ENCODE results near the gene KRT77. TPM values are rescaled to one million over a fixed set of nuclear protein-coding genes. Genes with fewer than 3 reads are reported as not detected.

KRT77 gene
- total and polyA plus RNA-seq, 2 experiments from 2014 or later: not detected

DNA sequence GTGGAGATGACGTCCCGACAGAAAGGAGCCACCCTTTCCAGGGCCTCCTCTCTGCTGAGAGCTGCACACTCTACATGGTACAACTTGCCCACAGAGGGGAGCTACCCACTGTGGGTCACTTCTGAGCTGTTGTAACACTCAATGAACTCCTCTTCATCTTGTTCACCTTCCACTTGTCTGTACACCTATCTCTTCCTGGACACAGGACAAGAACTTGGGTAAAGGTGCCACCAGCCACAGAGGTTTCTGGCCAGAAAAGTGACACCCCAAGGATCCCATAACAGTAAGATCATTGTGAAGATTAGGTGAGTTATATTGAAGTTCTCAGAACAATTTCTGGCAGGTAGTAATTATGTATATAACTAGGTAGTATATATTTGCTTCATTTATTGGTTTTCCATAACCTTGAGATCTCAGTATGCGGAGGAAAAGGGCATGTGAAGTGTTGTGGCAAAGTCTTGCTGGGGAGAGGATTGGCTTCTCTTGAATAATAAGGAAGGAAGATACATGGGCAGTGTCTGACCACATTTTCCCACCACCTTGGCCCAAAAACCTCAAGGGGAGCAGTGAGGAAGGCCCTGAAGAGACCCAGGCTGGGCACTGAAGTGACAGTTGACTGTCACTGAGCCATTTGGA lies 39.6 kb upstream of the KRT77 start:
- Mint-ChIP-seq H3K27ac (no peak overlapping the region), H3K27me3 (ENCODE audit: insufficient read depth, low read depth, poor library complexity) (peaks cover 12% of the 10 kb centered on the region), H3K9me3 (peaks cover 3% of the 10 kb centered on the region; the same call in 1 of the 3 replicates), H3K4me3 (no peak overlapping the region), H3K36me3 (ENCODE audit: low read depth) (no peaks in the 10 kb centered on the region; the same call in 2 of the 3 replicates), H3K4me1 (peaks cover 6% of the 10 kb centered on the region; the same call in 1 of the 3 replicates)
- Histone ChIP-seq H3K9me2 (ENCODE audit: insufficient read depth) (0 out of 2 replicates have a peak, but pooled peaks cover 12% of the 10 kb centered on the region), H3K27me3 (ENCODE audit: insufficient read depth) (no peaks in the 10 kb centered on the region), H3K4me3 (no peak overlapping the region), H3K79me2 (replicated peaks; ENCODE audit: insufficient read depth) (no peaks in the 10 kb centered on the region), H2AFZ (no peak overlapping the region), H3K4me1 (ENCODE audit: insufficient read depth) (no peaks in the 10 kb centered on the region), H3K36me3 (ENCODE audit: insufficient read depth) (no peaks in the 10 kb centered on the region), H3K27ac (ENCODE audit: low read depth) (no peak overlapping the region), H3F3A (replicated peaks; ENCODE audit: low read depth) (no peaks in the 10 kb centered on the region), H4K20me1 (replicated peaks; ENCODE audit: insufficient read depth) (0 out of 2 replicates have a peak, but pooled peaks cover 3% of the 10 kb centered on the region), H3K4me2 (no peak overlapping the region)
- DNase-seq (ENCODE audit: low spot score): no peak
- ATAC-seq: no peak
- TF ChIP-seq JUNB (IDR thresholded peaks at IDR 0.05; ENCODE audit: unreplicated experiment) (no peak), EZH2phosphoT487 (IDR thresholded peaks at IDR 0.05; ENCODE audit: unreplicated experiment) (no peak), STAT1 (IDR thresholded peaks at IDR 0.05; ENCODE audit: unreplicated experiment) (no peak), ZNF114 (CRISPR knock-in tag; IDR thresholded peaks at IDR 0.05) (no peak), CREB1 (CRISPR knock-in tag; IDR thresholded peaks at IDR 0.05; ENCODE audit: low read depth) (no peak), ZNF331 (CRISPR knock-in tag; IDR thresholded peaks at IDR 0.05; ENCODE audit: low read depth) (no peak), POLR2AphosphoS5 (IDR thresholded peaks at IDR 0.05; ENCODE audit: low read depth) (no peak), EZH2 (IDR thresholded peaks at IDR 0.05; ENCODE audit: low read depth, unreplicated experiment) (no peak), NANOG (IDR thresholded peaks at IDR 0.05; ENCODE audit: borderline replicate concordance) (no peak)
- TF ChIP-seq, protein P1, sequence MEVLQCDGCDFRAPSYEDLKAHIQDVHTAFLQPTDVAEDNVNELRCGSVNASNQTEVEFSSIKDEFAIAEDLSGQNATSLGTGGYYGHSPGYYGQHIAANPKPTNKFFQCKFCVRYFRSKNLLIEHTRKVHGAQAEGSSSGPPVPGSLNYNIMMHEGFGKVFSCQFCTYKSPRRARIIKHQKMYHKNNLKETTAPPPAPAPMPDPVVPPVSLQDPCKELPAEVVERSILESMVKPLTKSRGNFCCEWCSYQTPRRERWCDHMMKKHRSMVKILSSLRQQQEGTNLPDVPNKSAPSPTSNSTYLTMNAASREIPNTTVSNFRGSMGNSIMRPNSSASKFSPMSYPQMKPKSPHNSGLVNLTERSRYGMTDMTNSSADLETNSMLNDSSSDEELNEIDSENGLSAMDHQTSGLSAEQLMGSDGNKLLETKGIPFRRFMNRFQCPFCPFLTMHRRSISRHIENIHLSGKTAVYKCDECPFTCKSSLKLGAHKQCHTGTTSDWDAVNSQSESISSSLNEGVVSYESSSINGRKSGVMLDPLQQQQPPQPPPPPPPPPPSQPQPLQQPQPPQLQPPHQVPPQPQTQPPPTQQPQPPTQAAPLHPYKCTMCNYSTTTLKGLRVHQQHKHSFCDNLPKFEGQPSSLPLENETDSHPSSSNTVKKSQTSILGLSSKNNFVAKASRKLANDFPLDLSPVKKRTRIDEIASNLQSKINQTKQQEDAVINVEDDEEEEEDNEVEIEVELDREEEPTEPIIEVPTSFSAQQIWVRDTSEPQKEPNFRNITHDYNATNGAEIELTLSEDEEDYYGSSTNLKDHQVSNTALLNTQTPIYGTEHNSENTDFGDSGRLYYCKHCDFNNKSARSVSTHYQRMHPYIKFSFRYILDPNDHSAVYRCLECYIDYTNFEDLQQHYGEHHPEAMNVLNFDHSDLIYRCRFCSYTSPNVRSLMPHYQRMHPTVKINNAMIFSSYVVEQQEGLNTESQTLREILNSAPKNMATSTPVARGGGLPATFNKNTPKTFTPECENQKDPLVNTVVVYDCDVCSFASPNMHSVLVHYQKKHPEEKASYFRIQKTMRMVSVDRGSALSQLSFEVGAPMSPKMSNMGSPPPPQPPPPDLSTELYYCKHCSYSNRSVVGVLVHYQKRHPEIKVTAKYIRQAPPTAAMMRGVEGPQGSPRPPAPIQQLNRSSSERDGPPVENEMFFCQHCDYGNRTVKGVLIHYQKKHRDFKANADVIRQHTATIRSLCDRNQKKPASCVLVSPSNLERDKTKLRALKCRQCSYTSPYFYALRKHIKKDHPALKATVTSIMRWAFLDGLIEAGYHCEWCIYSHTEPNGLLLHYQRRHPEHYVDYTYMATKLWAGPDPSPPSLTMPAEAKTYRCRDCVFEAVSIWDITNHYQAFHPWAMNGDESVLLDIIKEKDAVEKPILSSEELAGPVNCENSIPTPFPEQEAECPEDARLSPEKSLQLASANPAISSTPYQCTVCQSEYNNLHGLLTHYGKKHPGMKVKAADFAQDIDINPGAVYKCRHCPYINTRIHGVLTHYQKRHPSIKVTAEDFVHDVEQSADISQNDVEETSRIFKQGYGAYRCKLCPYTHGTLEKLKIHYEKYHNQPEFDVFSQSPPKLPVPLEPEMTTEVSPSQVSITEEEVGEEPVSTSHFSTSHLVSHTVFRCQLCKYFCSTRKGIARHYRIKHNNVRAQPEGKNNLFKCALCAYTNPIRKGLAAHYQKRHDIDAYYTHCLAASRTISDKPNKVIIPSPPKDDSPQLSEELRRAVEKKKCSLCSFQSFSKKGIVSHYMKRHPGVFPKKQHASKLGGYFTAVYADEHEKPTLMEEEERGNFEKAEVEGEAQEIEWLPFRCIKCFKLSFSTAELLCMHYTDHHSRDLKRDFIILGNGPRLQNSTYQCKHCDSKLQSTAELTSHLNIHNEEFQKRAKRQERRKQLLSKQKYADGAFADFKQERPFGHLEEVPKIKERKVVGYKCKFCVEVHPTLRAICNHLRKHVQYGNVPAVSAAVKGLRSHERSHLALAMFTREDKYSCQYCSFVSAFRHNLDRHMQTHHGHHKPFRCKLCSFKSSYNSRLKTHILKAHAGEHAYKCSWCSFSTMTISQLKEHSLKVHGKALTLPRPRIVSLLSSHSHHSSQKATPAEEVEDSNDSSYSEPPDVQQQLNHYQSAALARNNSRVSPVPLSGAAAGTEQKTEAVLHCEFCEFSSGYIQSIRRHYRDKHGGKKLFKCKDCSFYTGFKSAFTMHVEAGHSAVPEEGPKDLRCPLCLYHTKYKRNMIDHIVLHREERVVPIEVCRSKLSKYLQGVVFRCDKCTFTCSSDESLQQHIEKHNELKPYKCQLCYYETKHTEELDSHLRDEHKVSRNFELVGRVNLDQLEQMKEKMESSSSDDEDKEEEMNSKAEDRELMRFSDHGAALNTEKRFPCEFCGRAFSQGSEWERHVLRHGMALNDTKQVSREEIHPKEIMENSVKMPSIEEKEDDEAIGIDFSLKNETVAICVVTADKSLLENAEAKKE (CRISPR knock-in tag; IDR thresholded peaks at IDR 0.05): no peak
- TF ChIP-seq, protein P2, sequence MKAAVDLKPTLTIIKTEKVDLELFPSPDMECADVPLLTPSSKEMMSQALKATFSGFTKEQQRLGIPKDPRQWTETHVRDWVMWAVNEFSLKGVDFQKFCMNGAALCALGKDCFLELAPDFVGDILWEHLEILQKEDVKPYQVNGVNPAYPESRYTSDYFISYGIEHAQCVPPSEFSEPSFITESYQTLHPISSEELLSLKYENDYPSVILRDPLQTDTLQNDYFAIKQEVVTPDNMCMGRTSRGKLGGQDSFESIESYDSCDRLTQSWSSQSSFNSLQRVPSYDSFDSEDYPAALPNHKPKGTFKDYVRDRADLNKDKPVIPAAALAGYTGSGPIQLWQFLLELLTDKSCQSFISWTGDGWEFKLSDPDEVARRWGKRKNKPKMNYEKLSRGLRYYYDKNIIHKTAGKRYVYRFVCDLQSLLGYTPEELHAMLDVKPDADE (IDR thresholded peaks at IDR 0.05): no peak
- TF ChIP-seq, protein P3, sequence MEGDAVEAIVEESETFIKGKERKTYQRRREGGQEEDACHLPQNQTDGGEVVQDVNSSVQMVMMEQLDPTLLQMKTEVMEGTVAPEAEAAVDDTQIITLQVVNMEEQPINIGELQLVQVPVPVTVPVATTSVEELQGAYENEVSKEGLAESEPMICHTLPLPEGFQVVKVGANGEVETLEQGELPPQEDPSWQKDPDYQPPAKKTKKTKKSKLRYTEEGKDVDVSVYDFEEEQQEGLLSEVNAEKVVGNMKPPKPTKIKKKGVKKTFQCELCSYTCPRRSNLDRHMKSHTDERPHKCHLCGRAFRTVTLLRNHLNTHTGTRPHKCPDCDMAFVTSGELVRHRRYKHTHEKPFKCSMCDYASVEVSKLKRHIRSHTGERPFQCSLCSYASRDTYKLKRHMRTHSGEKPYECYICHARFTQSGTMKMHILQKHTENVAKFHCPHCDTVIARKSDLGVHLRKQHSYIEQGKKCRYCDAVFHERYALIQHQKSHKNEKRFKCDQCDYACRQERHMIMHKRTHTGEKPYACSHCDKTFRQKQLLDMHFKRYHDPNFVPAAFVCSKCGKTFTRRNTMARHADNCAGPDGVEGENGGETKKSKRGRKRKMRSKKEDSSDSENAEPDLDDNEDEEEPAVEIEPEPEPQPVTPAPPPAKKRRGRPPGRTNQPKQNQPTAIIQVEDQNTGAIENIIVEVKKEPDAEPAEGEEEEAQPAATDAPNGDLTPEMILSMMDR (conservative IDR thresholded peaks at IDR 0.05; ENCODE audit: low read depth in 2 of 2): no peak
- TF ChIP-seq, protein P4, sequence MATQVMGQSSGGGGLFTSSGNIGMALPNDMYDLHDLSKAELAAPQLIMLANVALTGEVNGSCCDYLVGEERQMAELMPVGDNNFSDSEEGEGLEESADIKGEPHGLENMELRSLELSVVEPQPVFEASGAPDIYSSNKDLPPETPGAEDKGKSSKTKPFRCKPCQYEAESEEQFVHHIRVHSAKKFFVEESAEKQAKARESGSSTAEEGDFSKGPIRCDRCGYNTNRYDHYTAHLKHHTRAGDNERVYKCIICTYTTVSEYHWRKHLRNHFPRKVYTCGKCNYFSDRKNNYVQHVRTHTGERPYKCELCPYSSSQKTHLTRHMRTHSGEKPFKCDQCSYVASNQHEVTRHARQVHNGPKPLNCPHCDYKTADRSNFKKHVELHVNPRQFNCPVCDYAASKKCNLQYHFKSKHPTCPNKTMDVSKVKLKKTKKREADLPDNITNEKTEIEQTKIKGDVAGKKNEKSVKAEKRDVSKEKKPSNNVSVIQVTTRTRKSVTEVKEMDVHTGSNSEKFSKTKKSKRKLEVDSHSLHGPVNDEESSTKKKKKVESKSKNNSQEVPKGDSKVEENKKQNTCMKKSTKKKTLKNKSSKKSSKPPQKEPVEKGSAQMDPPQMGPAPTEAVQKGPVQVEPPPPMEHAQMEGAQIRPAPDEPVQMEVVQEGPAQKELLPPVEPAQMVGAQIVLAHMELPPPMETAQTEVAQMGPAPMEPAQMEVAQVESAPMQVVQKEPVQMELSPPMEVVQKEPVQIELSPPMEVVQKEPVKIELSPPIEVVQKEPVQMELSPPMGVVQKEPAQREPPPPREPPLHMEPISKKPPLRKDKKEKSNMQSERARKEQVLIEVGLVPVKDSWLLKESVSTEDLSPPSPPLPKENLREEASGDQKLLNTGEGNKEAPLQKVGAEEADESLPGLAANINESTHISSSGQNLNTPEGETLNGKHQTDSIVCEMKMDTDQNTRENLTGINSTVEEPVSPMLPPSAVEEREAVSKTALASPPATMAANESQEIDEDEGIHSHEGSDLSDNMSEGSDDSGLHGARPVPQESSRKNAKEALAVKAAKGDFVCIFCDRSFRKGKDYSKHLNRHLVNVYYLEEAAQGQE (IDR thresholded peaks at IDR 0.05; ENCODE audit: unreplicated experiment): no peak

All from GM23338 (cell line).